GM23248 (cell line): ENCODE measurements around the gene RFPL3.

ENCODE experiments used
- EZH2 ChIP-seq: fragments of 200-600 bp; sonication (generic); IDR thresholded peaks from 2 replicates; pipeline ENCODE4 v1.6.1; 2018; ENCODE audit warnings: antibody characterized with exemption, mild to moderate bottlenecking; ENCODE audit not compliant: insufficient read depth, poor library complexity, severe bottlenecking
- EZH2phosphoT487 ChIP-seq: fragments of 200-600 bp; sonication (generic); IDR thresholded peaks from 2 replicates; pipeline ENCODE4 v1.6.1; 2018; ENCODE audit warnings: antibody characterized with exemption, moderate library complexity, mild to moderate bottlenecking, low read depth; ENCODE audit not compliant: insufficient read depth

DNA sequence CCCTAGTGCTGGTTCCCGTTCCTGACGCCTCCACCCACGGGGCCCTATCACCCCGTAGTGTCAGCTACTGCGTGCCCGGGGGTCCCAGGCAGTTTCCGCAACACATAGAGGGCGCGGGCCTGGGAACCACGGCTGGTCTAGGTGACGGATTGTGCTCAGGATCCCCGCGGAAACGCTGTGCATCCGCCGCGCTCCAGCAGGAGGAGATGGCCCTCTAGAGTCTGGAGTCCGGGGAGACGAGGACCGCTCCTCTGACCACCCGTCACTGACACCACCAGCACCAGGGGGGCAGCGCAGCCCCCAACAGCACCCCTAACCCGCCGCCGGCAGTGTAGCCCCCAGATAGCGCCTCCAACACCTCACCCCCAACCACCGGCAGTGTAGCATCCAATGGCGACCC is 4.4 kb upstream of the RFPL3 start:
- no peak for TF ChIP-seq EZH2
- TF ChIP-seq EZH2phosphoT487: no peak
